ENCODE measurements around the gene SNAI3.

Gene SNAI3

DNA sequence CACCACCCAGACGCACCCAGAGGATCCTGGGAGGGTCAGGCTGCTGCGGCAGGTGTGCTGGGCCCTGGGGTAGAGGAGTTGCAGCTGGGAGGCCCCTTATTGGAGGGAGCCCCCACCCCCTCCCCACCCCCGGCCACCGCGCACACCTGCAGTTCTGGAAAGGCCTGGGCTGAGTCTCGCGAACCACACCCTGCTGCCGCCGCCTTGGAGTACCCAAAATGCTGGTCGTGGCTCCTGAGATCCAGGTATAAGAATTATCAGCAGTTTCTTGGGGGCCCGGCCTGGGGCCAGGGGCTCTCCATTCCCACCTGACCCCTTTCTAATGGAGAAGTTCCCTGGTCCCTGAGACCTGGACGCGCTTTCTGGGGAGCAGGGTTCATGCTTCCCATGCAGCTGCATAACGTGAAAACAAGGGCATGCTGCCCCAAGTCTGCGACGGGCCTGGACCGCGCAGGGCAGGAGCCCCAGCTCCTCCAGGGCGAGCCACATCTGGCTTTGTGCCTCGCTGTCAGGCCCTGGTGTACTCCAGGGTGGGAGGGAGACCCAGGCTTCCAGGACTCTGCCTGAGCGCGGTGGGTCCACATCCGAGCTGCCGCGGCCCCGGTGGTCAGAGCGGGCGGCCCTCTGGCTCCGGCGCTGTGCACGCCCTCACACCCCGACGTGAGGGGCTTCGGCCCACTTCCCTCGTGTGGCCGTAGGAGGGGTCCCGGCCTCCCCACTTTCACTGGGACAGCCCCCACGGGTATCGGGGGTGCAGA lies 7.3 kb upstream of the SNAI3 start:
- DNase-seq (ENCODE audit: low spot score), result no peak
- TF ChIP-seq, protein P1, sequence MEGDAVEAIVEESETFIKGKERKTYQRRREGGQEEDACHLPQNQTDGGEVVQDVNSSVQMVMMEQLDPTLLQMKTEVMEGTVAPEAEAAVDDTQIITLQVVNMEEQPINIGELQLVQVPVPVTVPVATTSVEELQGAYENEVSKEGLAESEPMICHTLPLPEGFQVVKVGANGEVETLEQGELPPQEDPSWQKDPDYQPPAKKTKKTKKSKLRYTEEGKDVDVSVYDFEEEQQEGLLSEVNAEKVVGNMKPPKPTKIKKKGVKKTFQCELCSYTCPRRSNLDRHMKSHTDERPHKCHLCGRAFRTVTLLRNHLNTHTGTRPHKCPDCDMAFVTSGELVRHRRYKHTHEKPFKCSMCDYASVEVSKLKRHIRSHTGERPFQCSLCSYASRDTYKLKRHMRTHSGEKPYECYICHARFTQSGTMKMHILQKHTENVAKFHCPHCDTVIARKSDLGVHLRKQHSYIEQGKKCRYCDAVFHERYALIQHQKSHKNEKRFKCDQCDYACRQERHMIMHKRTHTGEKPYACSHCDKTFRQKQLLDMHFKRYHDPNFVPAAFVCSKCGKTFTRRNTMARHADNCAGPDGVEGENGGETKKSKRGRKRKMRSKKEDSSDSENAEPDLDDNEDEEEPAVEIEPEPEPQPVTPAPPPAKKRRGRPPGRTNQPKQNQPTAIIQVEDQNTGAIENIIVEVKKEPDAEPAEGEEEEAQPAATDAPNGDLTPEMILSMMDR (IDR thresholded peaks at IDR 0.05; ENCODE audit: extremely low read depth, missing control alignments), result no peak

DNA sequence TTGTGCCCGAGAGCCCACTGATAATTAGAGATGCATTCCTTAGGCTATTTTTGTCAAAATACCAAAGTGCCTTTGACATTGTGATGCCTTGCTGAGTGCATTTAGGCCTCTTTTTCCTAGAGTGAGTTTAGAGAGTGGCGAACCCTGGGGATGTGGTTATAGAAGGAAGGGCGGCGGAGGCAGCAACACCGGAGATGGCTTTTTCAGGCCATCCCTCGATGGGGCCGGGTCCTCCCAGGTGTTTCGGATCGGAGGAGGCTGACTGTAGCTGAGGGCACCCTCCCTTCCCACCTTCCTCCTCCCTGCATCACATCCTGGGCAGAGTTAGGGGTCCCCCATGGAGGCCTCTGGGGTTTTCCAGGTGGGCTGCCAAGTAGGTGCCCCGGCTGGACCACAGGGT lies 6.6 kb upstream of the SNAI3 start:
- no peak for DNase-seq (ENCODE audit: low spot score)
- TF ChIP-seq, protein P1 (IDR thresholded peaks at IDR 0.05; ENCODE audit: extremely low read depth, missing control alignments), result no peak

DNA sequence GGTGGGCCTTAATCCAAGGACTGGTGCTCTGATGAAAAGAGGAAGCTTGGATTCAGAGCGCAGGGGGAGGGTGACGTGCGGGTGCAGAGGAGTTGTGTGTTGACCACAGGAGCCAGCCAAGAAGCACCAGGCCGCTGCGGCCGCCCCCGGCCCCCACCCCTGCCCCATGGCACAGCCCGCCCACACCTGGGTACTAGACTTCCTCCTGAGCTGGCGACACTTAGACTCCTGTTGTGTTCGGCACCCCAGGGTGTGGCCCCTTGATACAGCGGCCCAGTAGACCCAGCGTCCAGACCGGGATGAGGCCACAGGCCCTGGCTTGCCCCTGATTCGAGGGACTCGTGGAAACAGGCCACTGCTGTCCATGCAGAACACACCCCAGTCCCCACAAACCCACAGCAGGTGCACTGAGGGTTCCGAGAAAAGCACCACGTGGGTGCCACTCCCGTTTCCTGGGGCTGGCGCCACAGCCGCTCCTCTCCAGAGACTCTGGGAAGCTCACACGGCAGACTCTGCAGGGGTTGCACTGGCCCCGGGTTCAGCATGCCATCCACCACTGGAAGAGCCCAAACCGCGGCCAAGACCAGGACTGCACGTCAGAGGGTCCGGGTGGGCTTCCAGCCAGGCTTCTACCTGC lies 5.7 kb upstream of the SNAI3 start:
- no peak for DNase-seq (ENCODE audit: low spot score)
- TF ChIP-seq, protein P1 (IDR thresholded peaks at IDR 0.05; ENCODE audit: extremely low read depth, missing control alignments), result no peak

DNA sequence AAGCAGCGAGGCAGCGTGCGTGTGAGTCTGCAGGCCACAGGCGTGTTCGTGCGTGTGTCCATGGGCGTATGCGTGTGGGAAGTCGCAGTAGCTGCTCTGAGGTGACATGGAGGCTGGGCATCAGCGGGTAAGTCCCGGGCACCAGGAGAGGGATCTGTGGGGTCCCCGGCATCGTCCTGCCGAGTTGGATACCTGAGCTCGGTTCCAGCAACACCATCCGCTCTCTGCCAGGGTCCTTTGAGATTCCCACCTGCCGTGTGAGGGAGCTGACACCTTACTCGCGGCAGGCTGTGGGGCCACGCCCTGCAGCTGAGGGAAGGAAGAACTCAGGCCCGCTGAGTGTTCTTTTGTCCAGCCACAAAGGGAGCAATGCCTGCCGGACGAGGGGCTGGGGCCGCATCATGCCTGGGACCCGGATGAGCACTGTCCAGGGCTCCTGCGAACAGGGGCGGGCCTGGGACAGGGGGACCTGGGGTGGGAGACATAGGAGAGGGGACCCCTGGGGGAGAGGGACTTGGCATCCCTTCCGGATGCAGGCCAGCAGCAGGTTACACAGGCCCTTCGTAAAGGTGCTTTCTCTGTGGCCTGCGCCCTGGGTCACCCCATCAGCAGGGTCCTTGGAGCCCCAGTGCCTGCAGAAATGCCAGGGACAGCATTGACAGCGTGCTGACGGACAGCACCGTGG lies 5.0 kb upstream of the SNAI3 start:
- DNase-seq (ENCODE audit: low spot score), result no peak
- TF ChIP-seq, protein P1 (IDR thresholded peaks at IDR 0.05; ENCODE audit: extremely low read depth, missing control alignments), result no peak

DNA sequence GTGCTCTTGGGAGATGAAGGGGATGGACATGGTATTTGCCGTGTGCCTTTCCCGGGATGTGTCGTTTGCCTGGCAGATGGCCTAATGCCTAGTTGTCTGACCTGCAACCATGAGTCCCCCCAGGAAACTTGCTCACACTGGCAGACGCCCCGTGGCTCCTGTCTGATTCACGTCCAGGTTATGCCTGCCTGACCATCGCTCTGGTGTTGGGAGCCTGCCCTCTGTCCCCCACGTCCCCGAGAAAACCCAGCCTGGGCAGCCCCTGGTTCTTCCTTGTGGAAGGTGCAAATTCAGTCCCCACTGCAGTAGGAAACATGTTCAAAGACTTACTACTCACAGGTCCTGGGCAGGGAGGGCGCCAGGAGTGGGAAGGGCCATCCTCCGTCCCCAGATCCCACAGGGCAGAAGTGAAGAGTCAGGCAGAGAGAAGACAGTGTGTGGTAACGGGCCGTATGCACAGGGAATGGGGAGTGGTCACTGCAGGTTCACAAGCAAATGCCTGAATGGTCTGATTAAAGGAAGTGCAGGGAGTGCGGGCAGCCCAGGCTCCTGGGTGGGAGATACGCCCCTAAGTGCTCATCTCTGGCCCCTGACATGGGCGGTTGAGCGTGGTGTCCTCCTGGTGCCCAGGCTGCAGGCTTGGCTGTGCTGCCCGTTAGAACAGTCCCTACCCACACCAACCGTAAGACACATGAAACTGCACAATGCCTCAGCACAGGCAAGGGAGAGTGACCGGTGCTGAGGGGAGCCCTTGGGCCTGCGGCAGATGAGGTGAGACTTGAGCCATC lies 4.2 kb upstream of the SNAI3 start:
- no peak for DNase-seq (ENCODE audit: low spot score)
- TF ChIP-seq, protein P1 (IDR thresholded peaks at IDR 0.05; ENCODE audit: extremely low read depth, missing control alignments), result no peak

DNA sequence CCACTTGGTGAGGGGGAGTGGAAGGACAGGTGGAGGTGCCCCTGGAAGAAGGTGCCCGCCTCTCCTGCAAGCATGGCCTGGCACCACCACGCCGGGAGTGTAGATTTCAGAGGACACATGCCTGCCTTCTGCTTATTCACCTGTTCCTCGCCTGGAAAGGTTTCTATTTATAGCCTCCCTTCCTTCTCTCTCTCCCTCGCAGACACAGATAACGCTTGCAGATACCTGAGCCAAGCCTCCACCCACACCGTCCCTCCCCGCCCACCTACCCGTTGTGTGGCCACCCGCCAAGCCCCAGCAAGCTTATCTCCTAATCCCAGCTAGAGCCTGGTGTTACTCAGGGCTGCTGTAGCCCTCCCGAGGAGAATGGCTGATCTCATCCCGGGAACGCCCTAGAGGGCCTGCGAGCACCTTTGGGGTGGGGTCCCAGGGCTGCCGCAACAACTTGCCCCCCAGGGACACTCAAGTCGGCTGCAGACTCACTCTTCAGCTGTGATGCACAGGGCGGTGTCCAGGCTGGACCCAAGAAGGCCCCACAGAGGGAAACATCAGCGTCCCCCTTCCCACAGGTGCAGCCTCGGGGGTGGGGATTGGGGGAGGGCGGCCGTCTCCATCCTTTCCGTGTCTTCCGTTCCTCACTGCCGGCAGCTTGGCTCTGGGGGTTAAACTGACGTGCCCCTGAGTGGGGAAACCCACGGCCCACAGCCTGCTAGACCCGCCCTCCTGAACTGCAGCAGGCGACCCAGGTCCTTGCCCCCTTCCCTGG lies 1.9 kb upstream of the SNAI3 start:
- DNase-seq (ENCODE audit: low spot score), result no peak
- TF ChIP-seq, protein P1 (IDR thresholded peaks at IDR 0.05; ENCODE audit: extremely low read depth, missing control alignments), result no peak

Data from GM20000 (cell line).